Measurements from ENCODE around the gene KCNQ5.
"Not testable (repeated sequence)": the region's sequence is repeated elsewhere in the genome, so short reads cannot be mapped to it uniquely, and the experiment has no call there.

The KCNQ5 gene

GRCh38 chr6:72621291-72622093 is at the start of gene KCNQ5:
TSS of gene KCNQ5 (plus strand) at chr6:72622064.
- no peak for DNase-seq

- DNase-seq, result no peak
Observed at GRCh38 chr6:72579865-72580264, 42.0 kb upstream of the KCNQ5 start.

GRCh38 chr6:72580281-72580940 is 41.5 kb upstream of the KCNQ5 start:
- peak; percentile 68 for DNase-seq

GRCh38 chr6:72580950-72581349 is 40.9 kb upstream of the KCNQ5 start:
- not testable (repeated sequence) for DNase-seq

GRCh38 chr6:72588155-72588554 is 33.7 kb upstream of the KCNQ5 start:
- DNase-seq, result no peak

- DNase-seq, result no peak
Observed at GRCh38 chr6:72589096-72589495, 32.8 kb upstream of the KCNQ5 start.

- DNase-seq, result no peak
Observed at GRCh38 chr6:72595812-72596211, 26.1 kb upstream of the KCNQ5 start.

- no peak for DNase-seq
Observed at GRCh38 chr6:72616406-72617015, 5.4 kb upstream of the KCNQ5 start.

GRCh38 chr6:72617721-72618120 is 4.1 kb upstream of the KCNQ5 start:
- DNase-seq, result no peak

- no peak for DNase-seq
Observed at GRCh38 chr6:72619883-72620696, 1.8 kb upstream of the KCNQ5 start.

- no peak for DNase-seq
Observed at GRCh38 chr6:72620871-72621290, 983 bp upstream of the KCNQ5 start.

GRCh38 chr6:72622094-72622940 is 453 bp downstream of the KCNQ5 start:
- peak; percentile 73 for DNase-seq

GRCh38 chr6:72623808-72624207 is 1.9 kb downstream of the KCNQ5 start:
- DNase-seq, result no peak

- DNase-seq, result peak; percentile 48
Observed at GRCh38 chr6:72624557-72625160, 2.8 kb downstream of the KCNQ5 start.

- no peak for DNase-seq
Observed at GRCh38 chr6:72626126-72626525, 4.3 kb downstream of the KCNQ5 start.

GRCh38 chr6:72627539-72627938 is 5.7 kb downstream of the KCNQ5 start:
- DNase-seq, result no peak

- DNase-seq, result no peak
Observed at GRCh38 chr6:72631480-72631879, 9.6 kb downstream of the KCNQ5 start.

GRCh38 chr6:72635636-72636035 is 13.8 kb downstream of the KCNQ5 start:
- DNase-seq, result no peak

- no peak for DNase-seq
Observed at GRCh38 chr6:72636215-72636614, 14.4 kb downstream of the KCNQ5 start.

- DNase-seq, result no peak
Observed at GRCh38 chr6:72636786-72637185, 14.9 kb downstream of the KCNQ5 start.

GRCh38 chr6:72639920-72640614 is 18.2 kb downstream of the KCNQ5 start:
- no peak for DNase-seq

Data from NCI-H1105 treated with DMSO at 0.1 percent for 48 hours (cell line).